ENCODE measurements around the gene RABGAP1.

- no peak for TF ChIP-seq POU2F2 (IDR thresholded peaks at IDR 0.05; ENCODE audit: low read depth, low read length)
- TF ChIP-seq POLR2A (IDR thresholded peaks at IDR 0.05; ENCODE audit: low read depth, low read length) = no peak
- TF ChIP-seq POLR2AphosphoS5 (IDR thresholded peaks at IDR 0.05; ENCODE audit: low read depth, low read length) = no peak
- TF ChIP-seq TAF1 (IDR thresholded peaks at IDR 0.05; ENCODE audit: low read depth, low read length) = no peak
- peak; percentile 83 for TF ChIP-seq SPI1 (IDR thresholded peaks at IDR 0.05; ENCODE audit: low read depth, low read length)
These were observed 45.2 kb downstream of the RABGAP1 start for GRCh38 chr9:122986010-122986409.

All from GM12891 (cell line).